Ovary (tissue), 3 donors: ENCODE results near the gene CLPSL1.

Experiments
- POLR2A ChIP-seq: fragments of 450-650 bp; IDR thresholded peaks from one replicate; pipeline ENCODE4 v1.6.1; 2017; ENCODE audit warnings: antibody characterized with exemption, mild to moderate bottlenecking, moderate library complexity
- TF ChIP-seq, protein P1 (sequence below), 3 donors: fragments of 450-650 bp in 2 of 3; fragments of 200-600 bp in 1 of 3; IDR thresholded peaks; one replicate each; pipeline versions ENCODE4 v1.5.1 to v1.8.0; 2016 to 2022; ENCODE audit warnings: antibody characterized with exemption in 3 of 3, mild to moderate bottlenecking in 1 of 3
- donor health status: DM: no; HTN: no; CAD: no.

DNA sequence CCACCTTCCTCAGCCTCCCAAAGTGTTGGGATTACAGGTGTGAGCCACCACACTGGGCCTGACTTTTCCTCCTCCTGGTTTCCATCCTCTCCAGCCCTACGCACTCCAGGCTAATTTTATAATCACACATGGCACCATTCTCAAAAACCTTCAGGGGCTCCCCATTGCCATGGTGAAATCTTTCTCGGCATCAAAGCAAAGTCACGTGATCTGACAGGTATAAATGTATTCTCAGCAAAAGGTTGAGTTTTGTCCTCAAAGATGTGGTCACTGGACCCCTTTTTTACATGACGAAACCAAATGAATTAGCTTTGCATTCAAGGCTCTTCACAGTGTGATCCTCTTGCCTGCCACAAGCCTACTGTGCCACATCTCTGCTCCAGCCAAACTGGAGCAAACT, 28.5 kb upstream of the CLPSL1 start:
- TF ChIP-seq, protein P1, sequence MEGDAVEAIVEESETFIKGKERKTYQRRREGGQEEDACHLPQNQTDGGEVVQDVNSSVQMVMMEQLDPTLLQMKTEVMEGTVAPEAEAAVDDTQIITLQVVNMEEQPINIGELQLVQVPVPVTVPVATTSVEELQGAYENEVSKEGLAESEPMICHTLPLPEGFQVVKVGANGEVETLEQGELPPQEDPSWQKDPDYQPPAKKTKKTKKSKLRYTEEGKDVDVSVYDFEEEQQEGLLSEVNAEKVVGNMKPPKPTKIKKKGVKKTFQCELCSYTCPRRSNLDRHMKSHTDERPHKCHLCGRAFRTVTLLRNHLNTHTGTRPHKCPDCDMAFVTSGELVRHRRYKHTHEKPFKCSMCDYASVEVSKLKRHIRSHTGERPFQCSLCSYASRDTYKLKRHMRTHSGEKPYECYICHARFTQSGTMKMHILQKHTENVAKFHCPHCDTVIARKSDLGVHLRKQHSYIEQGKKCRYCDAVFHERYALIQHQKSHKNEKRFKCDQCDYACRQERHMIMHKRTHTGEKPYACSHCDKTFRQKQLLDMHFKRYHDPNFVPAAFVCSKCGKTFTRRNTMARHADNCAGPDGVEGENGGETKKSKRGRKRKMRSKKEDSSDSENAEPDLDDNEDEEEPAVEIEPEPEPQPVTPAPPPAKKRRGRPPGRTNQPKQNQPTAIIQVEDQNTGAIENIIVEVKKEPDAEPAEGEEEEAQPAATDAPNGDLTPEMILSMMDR (IDR thresholded peaks at IDR 0.05), result no peak
- TF ChIP-seq POLR2A, result no peak
